ENCODE data around the gene PCSK7. TPM values are rescaled to one million over a fixed set of nuclear protein-coding genes. Genes with fewer than 3 reads are reported as not detected.

Gene PCSK7
- total RNA-seq, 1 donor from 2014 or later, result 44.4 TPM

- no peak for ATAC-seq
Measured at GRCh38 chr11:117230286-117230961, 1.4 kb downstream of the PCSK7 start.

GRCh38 chr11:117229931-117230285 lies 2.0 kb downstream of the PCSK7 start:
- ATAC-seq, result no peak

- no peak for ATAC-seq
Measured at GRCh38 chr11:117229411-117229810, 2.5 kb downstream of the PCSK7 start.

- ATAC-seq, result no peak
Measured at GRCh38 chr11:117228091-117228490, 3.8 kb downstream of the PCSK7 start.

- peak; percentile 78 for ATAC-seq
Measured at GRCh38 chr11:117226388-117227385, 5.2 kb downstream of the PCSK7 start.

- no peak for ATAC-seq
Measured at GRCh38 chr11:117225553-117226170, 6.2 kb downstream of the PCSK7 start.

GRCh38 chr11:117223741-117224689 lies 7.9 kb downstream of the PCSK7 start:
- ATAC-seq, result no peak

GRCh38 chr11:117222991-117223740 lies 8.7 kb downstream of the PCSK7 start:
- no peak for ATAC-seq

GRCh38 chr11:117221775-117222517 lies 9.9 kb downstream of the PCSK7 start:
- ATAC-seq, result peak; percentile 38

GRCh38 chr11:117220999-117221774 lies 10.7 kb downstream of the PCSK7 start:
- ATAC-seq, result no peak

GRCh38 chr11:117220568-117220967 lies 11.3 kb downstream of the PCSK7 start:
- no peak for ATAC-seq

- ATAC-seq, result no peak
Measured at GRCh38 chr11:117219995-117220394, 11.9 kb downstream of the PCSK7 start.

GRCh38 chr11:117219455-117219854 lies 12.4 kb downstream of the PCSK7 start:
- ATAC-seq, result no peak

- ATAC-seq, result no peak
Measured at GRCh38 chr11:117219001-117219400, 12.9 kb downstream of the PCSK7 start.

GRCh38 chr11:117218133-117218915 lies 13.5 kb downstream of the PCSK7 start:
- no peak for ATAC-seq

GRCh38 chr11:117217141-117218084 lies 14.5 kb downstream of the PCSK7 start:
- no peak for ATAC-seq

- ATAC-seq, result no peak
Measured at GRCh38 chr11:117214404-117215110, 17.3 kb downstream of the PCSK7 start.
